Trophoblast cell (in vitro differentiated cells and primary cell): ENCODE results near the gene FAM199X. TPM values are rescaled to one million over a fixed set of nuclear protein-coding genes. Genes with fewer than 3 reads are reported as not detected.

Experiments
- DNase-seq, 2 donors: peaks; one replicate each; pipeline ENCODE4 v3.0.0-alpha.2; 2016
- H2AFZ ChIP-seq: 2 replicates; pipeline ENCODE4 v1.6.1; 2013; ENCODE audit warnings: low read length, moderate library complexity, mild to moderate bottlenecking; ENCODE audit not compliant: insufficient read depth, poor library complexity
- H2AK5ac ChIP-seq: 2 replicates; pipeline ENCODE4 v1.6.1; 2013; ENCODE audit warnings: mild to moderate bottlenecking, low read length
- H2BK120ac ChIP-seq: 2 replicates; pipeline ENCODE4 v1.6.1; 2013; ENCODE audit warnings: low read length, mild to moderate bottlenecking, moderate library complexity; ENCODE audit not compliant: insufficient read depth, poor library complexity
- H2BK12ac ChIP-seq: 2 replicates; pipeline ENCODE4 v1.6.1; 2013; ENCODE audit warnings: mild to moderate bottlenecking, low read length, moderate library complexity
- H2BK5ac ChIP-seq: 2 replicates; pipeline ENCODE4 v1.6.1; 2013; ENCODE audit warnings: low read length, low read depth, moderate library complexity, mild to moderate bottlenecking; ENCODE audit not compliant: poor library complexity
- H3K14ac ChIP-seq: 2 replicates; pipeline ENCODE4 v1.6.1; 2013; ENCODE audit warnings: mild to moderate bottlenecking, low read length
- H3K18ac ChIP-seq: 2 replicates; pipeline ENCODE4 v1.6.1; 2013; ENCODE audit warnings: mild to moderate bottlenecking, low read length
- H3K23ac ChIP-seq: 2 replicates; pipeline ENCODE4 v1.6.1; 2013; ENCODE audit warnings: low read length
- H3K27ac ChIP-seq: 2 replicates; pipeline ENCODE4 v1.5.1; 2013; ENCODE audit warnings: low read depth, mild to moderate bottlenecking, inconsistent platforms, low read length, moderate library complexity
- H3K27me3 ChIP-seq: 2 replicates; pipeline ENCODE4 v1.6.1; 2013; ENCODE audit warnings: inconsistent platforms, mild to moderate bottlenecking, low read length, moderate library complexity; ENCODE audit not compliant: insufficient read depth
- H3K36me3 ChIP-seq, 2 experiments: 1 replicate in 1 of 2; 2 replicates in 1 of 2; pipeline ENCODE4 v1.6.1; 2013; ENCODE audit warnings: low read length in 2 of 2, mild to moderate bottlenecking in 2 of 2, moderate library complexity in 1 of 2; ENCODE audit not compliant: insufficient read depth in 2 of 2, control insufficient read depth in 1 of 2
- H3K4ac ChIP-seq: 2 replicates; pipeline ENCODE4 v1.6.1; 2013; ENCODE audit warnings: low read depth, mild to moderate bottlenecking, low read length, moderate library complexity
- H3K4me1 ChIP-seq, 2 experiments: 1 replicate in 1 of 2; 2 replicates in 1 of 2; pipeline ENCODE4 v1.6.1; 2013; ENCODE audit warnings: low read length in 2 of 2, mild to moderate bottlenecking in 2 of 2, moderate library complexity in 1 of 2; ENCODE audit not compliant: insufficient read depth in 2 of 2, control insufficient read depth in 1 of 2
- H3K4me2 ChIP-seq: 2 replicates; pipeline ENCODE4 v1.6.1; 2013; ENCODE audit warnings: inconsistent platforms, mild to moderate bottlenecking, low read length, moderate library complexity
- H3K4me3 ChIP-seq: 2 replicates; pipeline ENCODE4 v1.5.1; 2013; ENCODE audit warnings: mild to moderate bottlenecking, low read depth, low read length, inconsistent platforms
- H3K79me1 ChIP-seq: one replicate; pipeline ENCODE4 v1.6.1; 2013; ENCODE audit warnings: low read length
- H3K79me2 ChIP-seq: 2 replicates; pipeline ENCODE4 v1.6.1; 2013; ENCODE audit warnings: low read length, mild to moderate bottlenecking; ENCODE audit not compliant: control insufficient read depth, insufficient read depth, poor library complexity
- H3K9ac ChIP-seq: 2 replicates; pipeline ENCODE4 v1.6.1; 2013; ENCODE audit warnings: mild to moderate bottlenecking, low read length
- H3K9me3 ChIP-seq: 2 replicates; pipeline ENCODE4 v1.6.1; 2013; ENCODE audit warnings: low read depth, mild to moderate bottlenecking, control low read depth, inconsistent platforms, low read length; ENCODE audit not compliant: insufficient read depth
- H4K12ac ChIP-seq: 2 replicates; pipeline ENCODE4 v1.6.1; 2013; ENCODE audit warnings: low read depth, mild to moderate bottlenecking, low read length, moderate library complexity
- H4K8ac ChIP-seq: 2 replicates; pipeline ENCODE4 v1.6.1; 2013; ENCODE audit warnings: low read depth, mild to moderate bottlenecking, low read length, moderate library complexity
- H4K91ac ChIP-seq: one replicate; pipeline ENCODE4 v1.6.1; 2013; ENCODE audit warnings: low read depth, mild to moderate bottlenecking, low read length, moderate library complexity
- WGBS: extraction: QIAGEN DNeasy Blood & Tissue Kit; methylation state at CpG from one replicate; pipeline ENCODE4 v1.1.7; 2013; ENCODE audit warnings: missing lambda C conversion rate; ENCODE audit not compliant: insufficient read length, insufficient coverage; ENCODE audit errors: extremely low coverage; 5-methylcytosine and 5-hydroxymethylcytosine counted together
- polyA plus RNA-seq: library from polyadenylated mRNA; stranded (reverse); fragments of 200-250 nt; gene quantifications from 2 replicates; pipeline ENCODE4 v1.2.3, GENCODE V29; 2013

The FAM199X gene
- polyA plus RNA-seq: 9.9 TPM in 2 replicates

- Histone ChIP-seq H2BK120ac (no peak within 1 kb of the TSS), H3K18ac (peak within 1 kb of the TSS; percentile 72), H3K27ac (peak within 1 kb of the TSS; percentile 71), H3K4ac (peak within 1 kb of the TSS; percentile 93), H3K9ac (peak within 1 kb of the TSS; percentile 80), H3K4me1 (peaks cover 0 to 4% of the 10 kb centered on the region in 2 experiments), H2BK5ac (peak within 1 kb of the TSS; percentile 69), H4K91ac (peak within 1 kb of the TSS; percentile 74), H3K79me1 (peaks cover 5% of the 10 kb centered on the region), H2AK5ac (peak within 1 kb of the TSS; percentile 52), H2AFZ (peak within 1 kb of the TSS; percentile 66), H4K8ac (peak within 1 kb of the TSS; percentile 84), H3K14ac (peak within 1 kb of the TSS; percentile 90), H3K36me3 (no peaks in the 10 kb centered on the region), H4K12ac (peak within 1 kb of the TSS; percentile 86), H2BK12ac (peak within 1 kb of the TSS; percentile 36), H3K4me2 (peak within 1 kb of the TSS; percentile 92), H3K9me3 (no peaks in the 10 kb centered on the region), H3K27me3 (no peaks in the 10 kb centered on the region), H3K79me2 (peaks cover 7% of the 10 kb centered on the region), H3K23ac (no peak within 1 kb of the TSS), H3K4me3 (peak within 1 kb of the TSS; percentile 94)
- no CpG with 5 or more reads among the region's 71 CpGs for WGBS
- peak; percentile 85 to 86 for DNase-seq
Measured at GRCh38 chrX:104165894-104166734, at the start of gene FAM199X. FAM199X (plus strand) TSS chrX:104166453; CDS start chrX:104166786, 333 bp downstream.

DNA sequence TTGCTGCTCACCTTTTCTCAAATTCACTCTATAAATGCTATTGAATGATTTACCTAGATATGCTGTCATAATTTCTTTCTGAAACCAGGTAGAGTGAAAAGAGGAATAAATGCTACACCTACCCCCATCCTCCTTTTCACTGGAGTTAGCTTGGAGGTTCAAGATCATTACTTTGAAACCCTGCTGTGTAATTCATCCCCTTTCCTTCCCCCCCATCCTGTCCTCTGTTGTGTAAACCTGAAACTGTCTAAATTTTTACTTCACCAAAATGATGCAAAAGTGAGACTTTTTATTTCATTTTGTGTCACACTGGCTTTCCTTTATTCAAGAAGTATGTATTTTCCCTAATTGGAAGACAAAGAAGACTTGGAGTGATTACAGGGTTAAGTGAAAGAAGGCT, 48.5 kb upstream of the FAM199X start:
- H3K36me3 ChIP-seq: no peaks in the 10 kb centered on the region
- DNase-seq: no peak
- H2BK120ac ChIP-seq: no peak overlapping the region
- no peak overlapping the region for H3K4me3 ChIP-seq
- no peaks in the 10 kb centered on the region for H3K27me3 ChIP-seq
- H3K9ac ChIP-seq: no peak overlapping the region
- H2BK12ac ChIP-seq: no peak overlapping the region
- H3K79me1 ChIP-seq: no peaks in the 10 kb centered on the region
- H3K14ac ChIP-seq: no peak overlapping the region
- no peak overlapping the region for H3K4ac ChIP-seq
- H3K9me3 ChIP-seq: no peaks in the 10 kb centered on the region
- no peaks in the 10 kb centered on the region for H3K79me2 ChIP-seq
- H4K91ac ChIP-seq: no peak overlapping the region
- no peak overlapping the region for H3K23ac ChIP-seq
- H2BK5ac ChIP-seq: no peak overlapping the region
- H3K27ac ChIP-seq: no peak overlapping the region
- no peak overlapping the region for H2AFZ ChIP-seq
- no peak overlapping the region for H3K18ac ChIP-seq
- no peak overlapping the region for H2AK5ac ChIP-seq
- no peak overlapping the region for H4K8ac ChIP-seq
- H4K12ac ChIP-seq: no peak overlapping the region
- H3K4me1 ChIP-seq: peaks cover 0 to 2% of the 10 kb centered on the region in 2 experiments
- H3K4me2 ChIP-seq: no peak overlapping the region

- no peak overlapping the region for H2AK5ac ChIP-seq
- H4K12ac ChIP-seq: no peak overlapping the region
- no peak overlapping the region for H3K18ac ChIP-seq
- H4K8ac ChIP-seq: no peak overlapping the region
- no peak overlapping the region for H3K4ac ChIP-seq
- no peak overlapping the region for H2BK120ac ChIP-seq
- no peak overlapping the region for H3K9ac ChIP-seq
- H2BK12ac ChIP-seq: no peak overlapping the region
- no peaks in the 10 kb centered on the region for H3K27me3 ChIP-seq
- no peak overlapping the region for H2BK5ac ChIP-seq
- H4K91ac ChIP-seq: no peak overlapping the region
- H3K36me3 ChIP-seq: no peaks in the 10 kb centered on the region
- H3K23ac ChIP-seq: no peak overlapping the region
- WGBS: no CpG with 5 or more reads among the region's 1 CpG
- no peak overlapping the region for H3K4me2 ChIP-seq
- H3K79me2 ChIP-seq: no peaks in the 10 kb centered on the region
- H3K79me1 ChIP-seq: no peaks in the 10 kb centered on the region
- no peak for DNase-seq
- no peak overlapping the region for H3K4me3 ChIP-seq
- no peak overlapping the region for H3K27ac ChIP-seq
- H3K4me1 ChIP-seq: no peaks in the 10 kb centered on the region
- no peaks in the 10 kb centered on the region for H3K9me3 ChIP-seq
- H2AFZ ChIP-seq: no peak overlapping the region
- no peak overlapping the region for H3K14ac ChIP-seq
Measured at GRCh38 chrX:104118765-104119164, 47.5 kb upstream of the FAM199X start.

- no peak overlapping the region for H3K4me2 ChIP-seq
- H2BK120ac ChIP-seq: no peak overlapping the region
- H3K79me1 ChIP-seq: no peaks in the 10 kb centered on the region
- no CpG with 5 or more reads among the region's 5 CpGs for WGBS
- H2AK5ac ChIP-seq: no peak overlapping the region
- H4K12ac ChIP-seq: no peak overlapping the region
- no peak overlapping the region for H4K8ac ChIP-seq
- H3K27ac ChIP-seq: no peak overlapping the region
- DNase-seq: no peak
- H3K4ac ChIP-seq: no peak overlapping the region
- no peak overlapping the region for H3K4me3 ChIP-seq
- no peak overlapping the region for H3K18ac ChIP-seq
- no peak overlapping the region for H2BK5ac ChIP-seq
- H3K36me3 ChIP-seq: no peaks in the 10 kb centered on the region
- no peak overlapping the region for H2BK12ac ChIP-seq
- H3K9ac ChIP-seq: no peak overlapping the region
- H3K79me2 ChIP-seq: no peaks in the 10 kb centered on the region
- no peak overlapping the region for H4K91ac ChIP-seq
- no peaks in the 10 kb centered on the region for H3K4me1 ChIP-seq
- no peaks in the 10 kb centered on the region for H3K9me3 ChIP-seq
- H3K14ac ChIP-seq: no peak overlapping the region
- no peak overlapping the region for H2AFZ ChIP-seq
- no peaks in the 10 kb centered on the region for H3K27me3 ChIP-seq
- no peak overlapping the region for H3K23ac ChIP-seq
Measured at GRCh38 chrX:104122829-104123228, 43.4 kb upstream of the FAM199X start.
